HEK293T (cell line): ENCODE measurements around the gene SCYL1.

Source experiments
- ARNT ChIP-seq: fragments of 450-650 bp; IDR thresholded peaks from 2 replicates; pipeline ENCODE4 v1.6.1; 2017; ENCODE audit warnings: mild to moderate bottlenecking
- BHLHE40 ChIP-seq: fragments of 450-650 bp; IDR thresholded peaks from 2 replicates; pipeline ENCODE4 v1.6.1; 2016; ENCODE audit warnings: mild to moderate bottlenecking, moderate library complexity, borderline replicate concordance
- CTBP1 ChIP-seq: fragments of 450-650 bp; IDR thresholded peaks from 2 replicates; pipeline ENCODE4 v1.6.1; 2016; ENCODE audit warnings: borderline replicate concordance
- ELF4 ChIP-seq: fragments of 450-650 bp; IDR thresholded peaks from 2 replicates; pipeline ENCODE4 v1.6.1; 2017; ENCODE audit warnings: antibody characterized with exemption
- FOXA1 ChIP-seq: fragments of 450-650 bp; IDR thresholded peaks from 2 replicates; pipeline ENCODE4 v1.6.1; 2016; ENCODE audit warnings: mild to moderate bottlenecking
- FOXK2 ChIP-seq: fragments of 450-650 bp; IDR thresholded peaks from 2 replicates; pipeline ENCODE4 v1.6.1; 2016; ENCODE audit warnings: mild to moderate bottlenecking
- FOXM1 ChIP-seq: fragments of 450-650 bp; IDR thresholded peaks from 2 replicates; pipeline ENCODE4 v1.6.1; 2017; ENCODE audit warnings: mild to moderate bottlenecking, borderline replicate concordance
- L3MBTL2 ChIP-seq: fragments of 450-650 bp; conservative IDR thresholded peaks from 2 replicates; pipeline ENCODE4 v1.6.1; 2016; ENCODE audit warnings: mild to moderate bottlenecking
- LEF1 ChIP-seq: fragments of 450-650 bp; IDR thresholded peaks from 2 replicates; pipeline ENCODE4 v1.6.1; 2017; ENCODE audit warnings: mild to moderate bottlenecking, borderline replicate concordance
- PKNOX1 ChIP-seq: fragments of 450-650 bp; IDR thresholded peaks from 2 replicates; pipeline ENCODE4 v1.6.1; 2016
- SP1 ChIP-seq: fragments of 450-650 bp; IDR thresholded peaks from 2 replicates; pipeline ENCODE4 v1.6.1; 2017
- SUZ12 ChIP-seq: fragments of 450-650 bp; IDR thresholded peaks from 2 replicates; pipeline ENCODE4 v1.6.1; 2016; ENCODE audit warnings: mild to moderate bottlenecking
- ZNF384 ChIP-seq: fragments of 450-650 bp; IDR thresholded peaks from 2 replicates; pipeline ENCODE4 v1.6.1; 2016

GRCh38 chr11:65549096-65549495, 24.2 kb downstream of the SCYL1 start:
- no peak for TF ChIP-seq SUZ12
- TF ChIP-seq BHLHE40, result no peak
- TF ChIP-seq ZNF384, result no peak
- TF ChIP-seq L3MBTL2, result no peak
- no peak for TF ChIP-seq CTBP1
- no peak for TF ChIP-seq FOXM1
- no peak for TF ChIP-seq FOXK2
- no peak for TF ChIP-seq SP1
- no peak for TF ChIP-seq ELF4
- TF ChIP-seq FOXA1, result no peak
- TF ChIP-seq ARNT, result no peak
- no peak for TF ChIP-seq PKNOX1
- no peak for TF ChIP-seq LEF1
